Mesothelial cell of epicardium (in vitro differentiated cells): ENCODE data around the gene PPM1F. TPM values are rescaled to one million over a fixed set of nuclear protein-coding genes. Genes with fewer than 3 reads are reported as not detected.

Source experiments
- DNase-seq, 2 experiments: peaks; one replicate each; pipeline ENCODE4 v3.0.0; 2021; ENCODE audit warnings: low spot score in 2 of 2; ENCODE audit not compliant: unreplicated experiment in 2 of 2
- H3K27ac Mint-ChIP-seq: 2 replicates; pipeline ENCODE4 v1.8.0; 2021; ENCODE audit warnings: mixed read lengths
- H3K27me3 Mint-ChIP-seq: 2 replicates; pipeline ENCODE4 v1.8.0; 2021; ENCODE audit warnings: low read depth, mixed read lengths
- H3K36me3 Mint-ChIP-seq: 2 replicates; pipeline ENCODE4 v1.8.0; 2021; ENCODE audit warnings: mixed read lengths
- H3K4me1 Mint-ChIP-seq: 2 replicates; pipeline ENCODE4 v1.8.0; 2021; ENCODE audit warnings: mixed read lengths
- H3K4me3 Mint-ChIP-seq: 2 replicates; pipeline ENCODE4 v1.8.0; 2021; ENCODE audit warnings: mild to moderate bottlenecking, moderate library complexity, mixed read lengths
- H3K9me3 Mint-ChIP-seq: 2 replicates; pipeline ENCODE4 v1.8.0; 2021; ENCODE audit warnings: mixed read lengths
- CTCF ChIP-seq: fragments of 200-600 bp; sonication (generic); IDR thresholded peaks from one replicate; pipeline ENCODE4 v1.5.0; 2021; ENCODE audit warnings: antibody characterized with exemption; ENCODE audit not compliant: unreplicated experiment
- total RNA-seq: library from RNA; stranded (reverse); gene quantifications from 3 replicates; pipeline ENCODE4 v1.2.1, GENCODE V29; 2021

Gene PPM1F
- total RNA-seq, 1 donor from 2014 or later: 34.6 TPM

- DNase-seq: no peak
- no peak overlapping the region for H3K4me3 Mint-ChIP-seq
- no peak overlapping the region for H3K27ac Mint-ChIP-seq
- H3K27me3 Mint-ChIP-seq: no peaks in the 10 kb centered on the region
- H3K4me1 Mint-ChIP-seq: peaks cover 4% of the 10 kb centered on the region
- peaks cover 28% of the 10 kb centered on the region for H3K36me3 Mint-ChIP-seq
- no peak for TF ChIP-seq CTCF
- H3K9me3 Mint-ChIP-seq: no peaks in the 10 kb centered on the region
Measured at GRCh38 chr22:21932347-21932746, 20.3 kb downstream of the PPM1F start.

GRCh38 chr22:21931056-21931455 is 21.6 kb downstream of the PPM1F start:
- TF ChIP-seq CTCF: no peak
- H3K36me3 Mint-ChIP-seq: peaks cover 23% of the 10 kb centered on the region
- peaks cover 3% of the 10 kb centered on the region for H3K4me1 Mint-ChIP-seq
- H3K27me3 Mint-ChIP-seq: no peaks in the 10 kb centered on the region
- H3K9me3 Mint-ChIP-seq: no peaks in the 10 kb centered on the region
- no peak overlapping the region for H3K27ac Mint-ChIP-seq
- H3K4me3 Mint-ChIP-seq: no peak overlapping the region
- no peak for DNase-seq

GRCh38 chr22:21929253-21929652 is 23.4 kb downstream of the PPM1F start:
- TF ChIP-seq CTCF: no peak
- peaks cover 7% of the 10 kb centered on the region for H3K4me1 Mint-ChIP-seq
- no peak overlapping the region for H3K4me3 Mint-ChIP-seq
- no peak for DNase-seq
- H3K27me3 Mint-ChIP-seq: no peaks in the 10 kb centered on the region
- H3K36me3 Mint-ChIP-seq: peaks cover 19% of the 10 kb centered on the region
- no peaks in the 10 kb centered on the region for H3K9me3 Mint-ChIP-seq
- H3K27ac Mint-ChIP-seq: no peak overlapping the region

GRCh38 chr22:21928048-21928447 is 24.6 kb downstream of the PPM1F start:
- Mint-ChIP-seq H3K4me1 (peaks cover 7% of the 10 kb centered on the region), H3K9me3 (no peaks in the 10 kb centered on the region), H3K27me3 (no peaks in the 10 kb centered on the region), H3K4me3 (no peak overlapping the region), H3K27ac (no peak overlapping the region), H3K36me3 (peaks cover 16% of the 10 kb centered on the region)
- DNase-seq: no peak
- TF ChIP-seq CTCF: no peak

GRCh38 chr22:21927174-21927823 is 25.3 kb downstream of the PPM1F start:
- H3K36me3 Mint-ChIP-seq: peaks cover 12% of the 10 kb centered on the region
- H3K27me3 Mint-ChIP-seq: no peaks in the 10 kb centered on the region
- no peak overlapping the region for H3K4me3 Mint-ChIP-seq
- peaks cover 7% of the 10 kb centered on the region for H3K4me1 Mint-ChIP-seq
- no peaks in the 10 kb centered on the region for H3K9me3 Mint-ChIP-seq
- H3K27ac Mint-ChIP-seq: no peak overlapping the region
- TF ChIP-seq CTCF: no peak
- no peak for DNase-seq

- H3K4me3 Mint-ChIP-seq: no peak overlapping the region
- H3K36me3 Mint-ChIP-seq: peaks cover 13% of the 10 kb centered on the region
- H3K9me3 Mint-ChIP-seq: no peaks in the 10 kb centered on the region
- no peaks in the 10 kb centered on the region for H3K27me3 Mint-ChIP-seq
- TF ChIP-seq CTCF: no peak
- DNase-seq: no peak
- peaks cover 7% of the 10 kb centered on the region for H3K4me1 Mint-ChIP-seq
- H3K27ac Mint-ChIP-seq: no peak overlapping the region
Measured at GRCh38 chr22:21926728-21927127, 25.9 kb downstream of the PPM1F start.
